ENCODE data around the gene SEMA6C.

Gene SEMA6C

GRCh38 chr1:151171190-151171589 lies 24.8 kb upstream of the SEMA6C start:
- no peak overlapping the region for H3K4me3 ChIP-seq (ENCODE audit: low read length)
- no peak for TF ChIP-seq ZNF274 (IDR thresholded peaks at IDR 0.05; ENCODE audit: low read depth, low read length)

- no peak for TF ChIP-seq ZNF274 (IDR thresholded peaks at IDR 0.05; ENCODE audit: low read depth, low read length)
- peak overlapping the region; percentile 87; the same call in 1 of the 2 replicates for H3K4me3 ChIP-seq (ENCODE audit: low read length)
Measured at GRCh38 chr1:151167116-151167515, 20.7 kb upstream of the SEMA6C start.

GRCh38 chr1:151166505-151166956 lies 20.1 kb upstream of the SEMA6C start:
- peak overlapping the region; percentile 87 for H3K4me3 ChIP-seq (ENCODE audit: low read length)
- no peak for TF ChIP-seq ZNF274 (IDR thresholded peaks at IDR 0.05; ENCODE audit: low read depth, low read length)

- H3K4me3 ChIP-seq (ENCODE audit: low read length) = peak within 1 kb of the TSS; percentile 87
- no peak for TF ChIP-seq ZNF274 (IDR thresholded peaks at IDR 0.05; ENCODE audit: low read depth, low read length)
Measured at GRCh38 chr1:151165738-151166504, 19.5 kb upstream of the SEMA6C start, which contains the start of the genes LYSMD1 and SCNM1. Gene LYSMD1 (minus strand): TSS chr1:151165902. CDS start chr1:151165258, 644 bp downstream. Gene SCNM1 (plus strand): TSS chr1:151166144. CDS start chr1:151166153, 9 bp downstream.

GRCh38 chr1:151165281-151165737 lies 18.9 kb upstream of the SEMA6C start:
- peak overlapping the region; percentile 75 for H3K4me3 ChIP-seq (ENCODE audit: low read length)
- no peak for TF ChIP-seq ZNF274 (IDR thresholded peaks at IDR 0.05; ENCODE audit: low read depth, low read length)

- no peak for TF ChIP-seq ZNF274 (IDR thresholded peaks at IDR 0.05; ENCODE audit: low read depth, low read length)
- H3K4me3 ChIP-seq (ENCODE audit: low read length) = peak overlapping the region; percentile 75
Measured at GRCh38 chr1:151164732-151165280, 18.4 kb upstream of the SEMA6C start.

- no peak overlapping the region for H3K4me3 ChIP-seq (ENCODE audit: low read length)
- no peak for TF ChIP-seq ZNF274 (IDR thresholded peaks at IDR 0.05; ENCODE audit: low read depth, low read length)
Measured at GRCh38 chr1:151159373-151159772, 12.9 kb upstream of the SEMA6C start.

- no peak for TF ChIP-seq ZNF274 (IDR thresholded peaks at IDR 0.05; ENCODE audit: low read depth, low read length)
- no peak overlapping the region for H3K4me3 ChIP-seq (ENCODE audit: low read length)
Measured at GRCh38 chr1:151158751-151159251, 12.4 kb upstream of the SEMA6C start.

GRCh38 chr1:151158326-151158725 lies 11.9 kb upstream of the SEMA6C start:
- TF ChIP-seq ZNF274 (IDR thresholded peaks at IDR 0.05; ENCODE audit: low read depth, low read length) = no peak

GRCh38 chr1:151157067-151157531 lies 10.7 kb upstream of the SEMA6C start:
- TF ChIP-seq ZNF274 (IDR thresholded peaks at IDR 0.05; ENCODE audit: low read depth, low read length) = no peak
- H3K4me3 ChIP-seq (ENCODE audit: low read length) = peak overlapping the region; percentile 86

More at GRCh38 chr1:151158326-151158725, 11.9 kb upstream of the SEMA6C start:
- H3K4me3 ChIP-seq (ENCODE audit: low read length) = no peak overlapping the region

- peak within 1 kb of the TSS; percentile 86 for H3K4me3 ChIP-seq (ENCODE audit: low read length)
- no peak for TF ChIP-seq ZNF274 (IDR thresholded peaks at IDR 0.05; ENCODE audit: low read depth, low read length)
Measured at GRCh38 chr1:151156515-151156819, 10.0 kb upstream of the SEMA6C start, which contains the start of gene TNFAIP8L2. Gene TNFAIP8L2 (plus strand): TSS chr1:151156649. CDS start chr1:151158698, 2,049 bp downstream.

- TF ChIP-seq ZNF274 (IDR thresholded peaks at IDR 0.05; ENCODE audit: low read depth, low read length) = no peak
Measured at GRCh38 chr1:151147665-151148064, 1.2 kb upstream of the SEMA6C start.

GRCh38 chr1:151147132-151147503 lies 687 bp upstream of the SEMA6C start:
- H3K4me3 ChIP-seq (ENCODE audit: low read length) = peak overlapping the region; percentile 75; the same call in 1 of the 2 replicates
- TF ChIP-seq ZNF274 (IDR thresholded peaks at IDR 0.05; ENCODE audit: low read depth, low read length) = no peak

More at GRCh38 chr1:151147665-151148064, 1.2 kb upstream of the SEMA6C start:
- no peak overlapping the region for H3K4me3 ChIP-seq (ENCODE audit: low read length)

- TF ChIP-seq ZNF274 (IDR thresholded peaks at IDR 0.05; ENCODE audit: low read depth, low read length) = no peak
- H3K4me3 ChIP-seq (ENCODE audit: low read length) = peak overlapping the region; percentile 75
Measured at GRCh38 chr1:151146072-151146411, 389 bp downstream of the SEMA6C start.

Data from GM08714 (cell line).